GM23338 (cell line): ENCODE results near the gene NPSR1. TPM values are rescaled to one million over a fixed set of nuclear protein-coding genes. Genes with fewer than 3 reads are reported as not detected.

Source experiments
- ATAC-seq: fragments of 200-7000 bp; cut with Tn5 transposase; 3 replicates; pipeline ENCODE4 v1.9.1; 2020
- DNase-seq: peaks from one replicate; pipeline ENCODE4 v3.0.0-alpha.2; 2015; ENCODE audit warnings: low spot score
- H2AFZ ChIP-seq: fragments of 200-600 bp; sonication (generic); 2 replicates; pipeline ENCODE4 v1.8.0; 2016; ENCODE audit warnings: antibody characterized with exemption, mild to moderate bottlenecking, moderate library complexity
- H3F3A ChIP-seq: fragments of 200-600 bp; sonication (generic); replicated peaks from 2 replicates; pipeline ENCODE4 v1.8.0; 2017; ENCODE audit warnings: antibody characterized with exemption, mixed run types, low read depth
- H3K27ac ChIP-seq: fragments of 200-600 bp; sonication (generic); 2 replicates; pipeline ENCODE4 v1.6.1; 2016; ENCODE audit warnings: low read depth
- H3K27me3 ChIP-seq: fragments of 200-600 bp; sonication (generic); 2 replicates; pipeline ENCODE4 v1.8.0; 2016; ENCODE audit warnings: mild to moderate bottlenecking, mixed run types, moderate library complexity; ENCODE audit not compliant: insufficient read depth
- H3K36me3 ChIP-seq: fragments of 200-600 bp; sonication (generic); 2 replicates; pipeline ENCODE4 v1.8.0; 2016; ENCODE audit warnings: mild to moderate bottlenecking; ENCODE audit not compliant: insufficient read depth
- H3K4me1 ChIP-seq: fragments of 200-600 bp; sonication (generic); 2 replicates; pipeline ENCODE4 v1.8.0; 2016; ENCODE audit warnings: mild to moderate bottlenecking, moderate library complexity; ENCODE audit not compliant: insufficient read depth
- H3K4me2 ChIP-seq: fragments of 200-600 bp; sonication (generic); 2 replicates; pipeline ENCODE4 v1.7.1; 2017; ENCODE audit warnings: mixed run types
- H3K4me3 ChIP-seq: fragments of 200-600 bp; sonication (generic); 2 replicates; pipeline ENCODE4 v1.6.1; 2016; ENCODE audit warnings: mixed run types
- H3K79me2 ChIP-seq: fragments of 200-600 bp; sonication (generic); replicated peaks from 2 replicates; pipeline ENCODE4 v1.8.0; 2017; ENCODE audit warnings: mild to moderate bottlenecking; ENCODE audit not compliant: insufficient read depth
- H3K9me2 ChIP-seq: fragments of 200-600 bp; sonication (generic); 2 replicates; pipeline ENCODE4 v1.8.0; 2017; ENCODE audit not compliant: insufficient read depth
- H4K20me1 ChIP-seq: fragments of 200-600 bp; sonication (generic); replicated peaks from 2 replicates; pipeline ENCODE4 v1.8.0; 2017; ENCODE audit warnings: mild to moderate bottlenecking; ENCODE audit not compliant: insufficient read depth
- H3K27ac Mint-ChIP-seq: 2 replicates; pipeline ENCODE4 v1.8.0; 2020; ENCODE audit warnings: inconsistent platforms, mild to moderate bottlenecking, moderate library complexity, mixed read lengths
- H3K27me3 Mint-ChIP-seq: 3 replicates; pipeline ENCODE4 v1.8.0; 2022; ENCODE audit warnings: low read depth, mild to moderate bottlenecking, moderate library complexity, mixed read lengths, inconsistent platforms; ENCODE audit not compliant: insufficient read depth, poor library complexity
- H3K36me3 Mint-ChIP-seq: 3 replicates; pipeline ENCODE4 v1.8.0; 2021; ENCODE audit warnings: low read depth, mild to moderate bottlenecking, inconsistent platforms, moderate library complexity, mixed read lengths
- H3K4me1 Mint-ChIP-seq: 3 replicates; pipeline ENCODE4 v1.8.0; 2020; ENCODE audit warnings: mild to moderate bottlenecking, inconsistent platforms, mixed read lengths
- H3K4me3 Mint-ChIP-seq: 3 replicates; pipeline ENCODE4 v1.8.0; 2021; ENCODE audit warnings: moderate library complexity, mild to moderate bottlenecking, inconsistent platforms, mixed read lengths
- H3K9me3 Mint-ChIP-seq: 3 replicates; pipeline ENCODE4 v1.8.0; 2020; ENCODE audit warnings: moderate library complexity, mild to moderate bottlenecking, inconsistent platforms, mixed read lengths
- CREB1 ChIP-seq: fragments of 250-450 bp; sonication (Bioruptor Pico); IDR thresholded peaks from 2 replicates; pipeline ENCODE4 v1.5.0; 2020; ENCODE audit warnings: low read depth, mild to moderate bottlenecking, moderate library complexity
- EZH2 ChIP-seq: fragments of 200-600 bp; sonication (generic); IDR thresholded peaks from one replicate; pipeline ENCODE4 v1.8.0; 2017; ENCODE audit warnings: antibody characterized with exemption, mild to moderate bottlenecking, low read depth; ENCODE audit not compliant: unreplicated experiment
- EZH2phosphoT487 ChIP-seq: fragments of 200-600 bp; sonication (generic); IDR thresholded peaks from one replicate; pipeline ENCODE4 v1.8.1; 2018; ENCODE audit warnings: antibody characterized with exemption; ENCODE audit not compliant: unreplicated experiment
- JUNB ChIP-seq: IDR thresholded peaks from one replicate; pipeline ENCODE4 v1.6.1; 2016; ENCODE audit warnings: antibody characterized with exemption; ENCODE audit not compliant: unreplicated experiment
- NANOG ChIP-seq: IDR thresholded peaks from 2 replicates; pipeline ENCODE4 v1.6.1; 2016; ENCODE audit warnings: antibody characterized with exemption, borderline replicate concordance
- POLR2AphosphoS5 ChIP-seq: IDR thresholded peaks from 2 replicates; pipeline ENCODE4 v1.6.1; 2016; ENCODE audit warnings: antibody characterized with exemption, low read depth
- STAT1 ChIP-seq: IDR thresholded peaks from one replicate; pipeline ENCODE4 v1.6.1; 2016; ENCODE audit warnings: antibody characterized with exemption; ENCODE audit not compliant: unreplicated experiment
- ZNF114 ChIP-seq: fragments of 250-450 bp; sonication (Bioruptor Pico); IDR thresholded peaks from 2 replicates; pipeline ENCODE4 v1.5.0; 2020; ENCODE audit warnings: mild to moderate bottlenecking, moderate library complexity
- ZNF331 ChIP-seq: fragments of 250-450 bp; sonication (Bioruptor Pico); IDR thresholded peaks from 2 replicates; pipeline ENCODE4 v1.5.0; 2020; ENCODE audit warnings: low read depth, mild to moderate bottlenecking, moderate library complexity
- polyA plus RNA-seq: library from polyadenylated mRNA; unstranded; fragments of >200 nt; fragmentation: Nextera tagmentation; extraction: Ambion mirVana; gene quantifications from 2 replicates; pipeline ENCODE4 v1.2.1, GENCODE V29; 2016
- total RNA-seq: library from RNA; depleted of rRNA; stranded (reverse); fragments of >200 nt; shearing (Covaris generic); gene quantifications from 2 replicates; pipeline ENCODE4 v1.2.3, GENCODE V29; 2014
- TF ChIP-seq, protein P1 (sequence below): fragments of 250-450 bp; sonication (Bioruptor Pico); IDR thresholded peaks from 2 replicates; pipeline ENCODE4 v1.5.0; 2020; ENCODE audit warnings: mild to moderate bottlenecking, moderate library complexity
- TF ChIP-seq, protein P2 (sequence below): IDR thresholded peaks from one replicate; pipeline ENCODE4 v1.6.1; 2018; ENCODE audit warnings: antibody characterized with exemption; ENCODE audit not compliant: unreplicated experiment
- TF ChIP-seq, protein P3 (sequence below): IDR thresholded peaks from 2 replicates; pipeline ENCODE4 v1.6.1; 2016; ENCODE audit warnings: antibody characterized with exemption
- TF ChIP-seq, protein P4 (sequence below), 2 experiments: fragments of 200-600 bp in 1 of 2; sonication (generic) in 1 of 2; conservative IDR thresholded peaks; 2 replicates each; pipeline versions ENCODE4 v1.5.1 to v1.6.1; 2016 to 2017; ENCODE audit warnings: antibody characterized with exemption in 2 of 2, low read depth in 2 of 2, mild to moderate bottlenecking in 2 of 2, moderate library complexity in 1 of 2

NPSR1 gene
- total and polyA plus RNA-seq, 2 experiments from 2014 or later = not detected

DNA sequence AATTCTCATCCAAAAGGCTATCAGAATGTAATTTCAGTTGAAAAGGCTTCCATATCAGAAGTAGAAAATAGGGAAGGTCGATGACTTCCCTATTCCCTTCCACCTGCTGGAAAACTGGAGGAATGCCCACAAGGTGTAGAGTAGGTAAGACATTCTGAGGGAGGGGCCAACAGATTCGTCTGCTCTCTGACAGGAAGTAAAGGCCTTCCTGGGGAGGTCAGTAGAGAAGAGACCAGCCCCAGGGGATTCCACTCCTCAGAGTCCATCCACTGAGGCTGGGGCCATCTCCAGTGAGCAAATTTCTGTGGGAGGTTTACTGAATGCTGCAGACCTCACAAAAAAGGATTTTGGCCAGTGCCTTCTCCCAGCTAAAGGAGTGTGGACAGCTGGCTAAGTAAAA, 19.5 kb downstream of the NPSR1 start (continued):
- TF ChIP-seq, protein P1, sequence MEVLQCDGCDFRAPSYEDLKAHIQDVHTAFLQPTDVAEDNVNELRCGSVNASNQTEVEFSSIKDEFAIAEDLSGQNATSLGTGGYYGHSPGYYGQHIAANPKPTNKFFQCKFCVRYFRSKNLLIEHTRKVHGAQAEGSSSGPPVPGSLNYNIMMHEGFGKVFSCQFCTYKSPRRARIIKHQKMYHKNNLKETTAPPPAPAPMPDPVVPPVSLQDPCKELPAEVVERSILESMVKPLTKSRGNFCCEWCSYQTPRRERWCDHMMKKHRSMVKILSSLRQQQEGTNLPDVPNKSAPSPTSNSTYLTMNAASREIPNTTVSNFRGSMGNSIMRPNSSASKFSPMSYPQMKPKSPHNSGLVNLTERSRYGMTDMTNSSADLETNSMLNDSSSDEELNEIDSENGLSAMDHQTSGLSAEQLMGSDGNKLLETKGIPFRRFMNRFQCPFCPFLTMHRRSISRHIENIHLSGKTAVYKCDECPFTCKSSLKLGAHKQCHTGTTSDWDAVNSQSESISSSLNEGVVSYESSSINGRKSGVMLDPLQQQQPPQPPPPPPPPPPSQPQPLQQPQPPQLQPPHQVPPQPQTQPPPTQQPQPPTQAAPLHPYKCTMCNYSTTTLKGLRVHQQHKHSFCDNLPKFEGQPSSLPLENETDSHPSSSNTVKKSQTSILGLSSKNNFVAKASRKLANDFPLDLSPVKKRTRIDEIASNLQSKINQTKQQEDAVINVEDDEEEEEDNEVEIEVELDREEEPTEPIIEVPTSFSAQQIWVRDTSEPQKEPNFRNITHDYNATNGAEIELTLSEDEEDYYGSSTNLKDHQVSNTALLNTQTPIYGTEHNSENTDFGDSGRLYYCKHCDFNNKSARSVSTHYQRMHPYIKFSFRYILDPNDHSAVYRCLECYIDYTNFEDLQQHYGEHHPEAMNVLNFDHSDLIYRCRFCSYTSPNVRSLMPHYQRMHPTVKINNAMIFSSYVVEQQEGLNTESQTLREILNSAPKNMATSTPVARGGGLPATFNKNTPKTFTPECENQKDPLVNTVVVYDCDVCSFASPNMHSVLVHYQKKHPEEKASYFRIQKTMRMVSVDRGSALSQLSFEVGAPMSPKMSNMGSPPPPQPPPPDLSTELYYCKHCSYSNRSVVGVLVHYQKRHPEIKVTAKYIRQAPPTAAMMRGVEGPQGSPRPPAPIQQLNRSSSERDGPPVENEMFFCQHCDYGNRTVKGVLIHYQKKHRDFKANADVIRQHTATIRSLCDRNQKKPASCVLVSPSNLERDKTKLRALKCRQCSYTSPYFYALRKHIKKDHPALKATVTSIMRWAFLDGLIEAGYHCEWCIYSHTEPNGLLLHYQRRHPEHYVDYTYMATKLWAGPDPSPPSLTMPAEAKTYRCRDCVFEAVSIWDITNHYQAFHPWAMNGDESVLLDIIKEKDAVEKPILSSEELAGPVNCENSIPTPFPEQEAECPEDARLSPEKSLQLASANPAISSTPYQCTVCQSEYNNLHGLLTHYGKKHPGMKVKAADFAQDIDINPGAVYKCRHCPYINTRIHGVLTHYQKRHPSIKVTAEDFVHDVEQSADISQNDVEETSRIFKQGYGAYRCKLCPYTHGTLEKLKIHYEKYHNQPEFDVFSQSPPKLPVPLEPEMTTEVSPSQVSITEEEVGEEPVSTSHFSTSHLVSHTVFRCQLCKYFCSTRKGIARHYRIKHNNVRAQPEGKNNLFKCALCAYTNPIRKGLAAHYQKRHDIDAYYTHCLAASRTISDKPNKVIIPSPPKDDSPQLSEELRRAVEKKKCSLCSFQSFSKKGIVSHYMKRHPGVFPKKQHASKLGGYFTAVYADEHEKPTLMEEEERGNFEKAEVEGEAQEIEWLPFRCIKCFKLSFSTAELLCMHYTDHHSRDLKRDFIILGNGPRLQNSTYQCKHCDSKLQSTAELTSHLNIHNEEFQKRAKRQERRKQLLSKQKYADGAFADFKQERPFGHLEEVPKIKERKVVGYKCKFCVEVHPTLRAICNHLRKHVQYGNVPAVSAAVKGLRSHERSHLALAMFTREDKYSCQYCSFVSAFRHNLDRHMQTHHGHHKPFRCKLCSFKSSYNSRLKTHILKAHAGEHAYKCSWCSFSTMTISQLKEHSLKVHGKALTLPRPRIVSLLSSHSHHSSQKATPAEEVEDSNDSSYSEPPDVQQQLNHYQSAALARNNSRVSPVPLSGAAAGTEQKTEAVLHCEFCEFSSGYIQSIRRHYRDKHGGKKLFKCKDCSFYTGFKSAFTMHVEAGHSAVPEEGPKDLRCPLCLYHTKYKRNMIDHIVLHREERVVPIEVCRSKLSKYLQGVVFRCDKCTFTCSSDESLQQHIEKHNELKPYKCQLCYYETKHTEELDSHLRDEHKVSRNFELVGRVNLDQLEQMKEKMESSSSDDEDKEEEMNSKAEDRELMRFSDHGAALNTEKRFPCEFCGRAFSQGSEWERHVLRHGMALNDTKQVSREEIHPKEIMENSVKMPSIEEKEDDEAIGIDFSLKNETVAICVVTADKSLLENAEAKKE (CRISPR knock-in tag) = no peak
- TF ChIP-seq STAT1 (no peak), EZH2 (no peak), POLR2AphosphoS5 (no peak), CREB1 (CRISPR knock-in tag) (no peak)
- TF ChIP-seq, protein P2, sequence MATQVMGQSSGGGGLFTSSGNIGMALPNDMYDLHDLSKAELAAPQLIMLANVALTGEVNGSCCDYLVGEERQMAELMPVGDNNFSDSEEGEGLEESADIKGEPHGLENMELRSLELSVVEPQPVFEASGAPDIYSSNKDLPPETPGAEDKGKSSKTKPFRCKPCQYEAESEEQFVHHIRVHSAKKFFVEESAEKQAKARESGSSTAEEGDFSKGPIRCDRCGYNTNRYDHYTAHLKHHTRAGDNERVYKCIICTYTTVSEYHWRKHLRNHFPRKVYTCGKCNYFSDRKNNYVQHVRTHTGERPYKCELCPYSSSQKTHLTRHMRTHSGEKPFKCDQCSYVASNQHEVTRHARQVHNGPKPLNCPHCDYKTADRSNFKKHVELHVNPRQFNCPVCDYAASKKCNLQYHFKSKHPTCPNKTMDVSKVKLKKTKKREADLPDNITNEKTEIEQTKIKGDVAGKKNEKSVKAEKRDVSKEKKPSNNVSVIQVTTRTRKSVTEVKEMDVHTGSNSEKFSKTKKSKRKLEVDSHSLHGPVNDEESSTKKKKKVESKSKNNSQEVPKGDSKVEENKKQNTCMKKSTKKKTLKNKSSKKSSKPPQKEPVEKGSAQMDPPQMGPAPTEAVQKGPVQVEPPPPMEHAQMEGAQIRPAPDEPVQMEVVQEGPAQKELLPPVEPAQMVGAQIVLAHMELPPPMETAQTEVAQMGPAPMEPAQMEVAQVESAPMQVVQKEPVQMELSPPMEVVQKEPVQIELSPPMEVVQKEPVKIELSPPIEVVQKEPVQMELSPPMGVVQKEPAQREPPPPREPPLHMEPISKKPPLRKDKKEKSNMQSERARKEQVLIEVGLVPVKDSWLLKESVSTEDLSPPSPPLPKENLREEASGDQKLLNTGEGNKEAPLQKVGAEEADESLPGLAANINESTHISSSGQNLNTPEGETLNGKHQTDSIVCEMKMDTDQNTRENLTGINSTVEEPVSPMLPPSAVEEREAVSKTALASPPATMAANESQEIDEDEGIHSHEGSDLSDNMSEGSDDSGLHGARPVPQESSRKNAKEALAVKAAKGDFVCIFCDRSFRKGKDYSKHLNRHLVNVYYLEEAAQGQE = no peak

DNA sequence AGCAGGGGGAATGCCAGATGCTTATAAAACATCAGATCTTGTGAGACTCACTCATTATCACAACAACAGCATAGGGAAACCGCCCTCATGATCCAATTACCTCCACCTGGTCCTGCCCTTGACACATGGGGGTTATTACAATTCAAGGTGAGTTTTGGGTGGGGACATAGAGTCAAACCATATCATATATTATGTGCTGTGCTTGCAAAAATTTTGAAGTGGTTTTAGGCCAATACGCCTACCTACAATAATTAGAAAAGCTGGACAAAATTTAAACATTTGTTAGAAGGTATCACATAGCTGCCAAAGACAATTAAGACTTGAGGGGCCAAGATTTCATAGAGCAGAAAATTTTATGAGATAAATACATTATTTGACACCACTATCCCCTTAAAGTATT, 29.5 kb downstream of the NPSR1 start:
- no peak for DNase-seq
- Mint-ChIP-seq H3K27ac (no peak overlapping the region), H3K27me3 (peaks cover 1% of the 10 kb centered on the region), H3K4me1 (peaks cover 4% of the 10 kb centered on the region; the same call in 2 of the 3 replicates), H3K36me3 (no peaks in the 10 kb centered on the region; the same call in 2 of the 3 replicates), H3K4me3 (no peak overlapping the region), H3K9me3 (peaks cover 8% of the 10 kb centered on the region)
- no peaks in the 10 kb centered on the region for H3F3A ChIP-seq
- no peaks in the 10 kb centered on the region for H3K36me3 ChIP-seq
- H2AFZ ChIP-seq = no peak overlapping the region
- H3K27me3 ChIP-seq = no peaks in the 10 kb centered on the region
- peaks cover 6% of the 10 kb centered on the region; the same call in 1 of the 2 replicates for H3K4me1 ChIP-seq
- no peaks in the 10 kb centered on the region for H3K79me2 ChIP-seq
- H3K4me2 ChIP-seq = no peak overlapping the region
- H3K9me2 ChIP-seq = peaks cover 9% of the 10 kb centered on the region
- H3K4me3 ChIP-seq = no peak overlapping the region
- H4K20me1 ChIP-seq = no peaks in the 10 kb centered on the region
- no peak for ATAC-seq
- no peak overlapping the region for H3K27ac ChIP-seq
- TF ChIP-seq JUNB (no peak), POLR2AphosphoS5 (no peak), ZNF331 (CRISPR knock-in tag) (no peak), EZH2phosphoT487 (no peak), NANOG (no peak), EZH2 (no peak), ZNF114 (CRISPR knock-in tag) (no peak)
- TF ChIP-seq, protein P3, sequence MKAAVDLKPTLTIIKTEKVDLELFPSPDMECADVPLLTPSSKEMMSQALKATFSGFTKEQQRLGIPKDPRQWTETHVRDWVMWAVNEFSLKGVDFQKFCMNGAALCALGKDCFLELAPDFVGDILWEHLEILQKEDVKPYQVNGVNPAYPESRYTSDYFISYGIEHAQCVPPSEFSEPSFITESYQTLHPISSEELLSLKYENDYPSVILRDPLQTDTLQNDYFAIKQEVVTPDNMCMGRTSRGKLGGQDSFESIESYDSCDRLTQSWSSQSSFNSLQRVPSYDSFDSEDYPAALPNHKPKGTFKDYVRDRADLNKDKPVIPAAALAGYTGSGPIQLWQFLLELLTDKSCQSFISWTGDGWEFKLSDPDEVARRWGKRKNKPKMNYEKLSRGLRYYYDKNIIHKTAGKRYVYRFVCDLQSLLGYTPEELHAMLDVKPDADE = no peak
- TF ChIP-seq, protein P4, sequence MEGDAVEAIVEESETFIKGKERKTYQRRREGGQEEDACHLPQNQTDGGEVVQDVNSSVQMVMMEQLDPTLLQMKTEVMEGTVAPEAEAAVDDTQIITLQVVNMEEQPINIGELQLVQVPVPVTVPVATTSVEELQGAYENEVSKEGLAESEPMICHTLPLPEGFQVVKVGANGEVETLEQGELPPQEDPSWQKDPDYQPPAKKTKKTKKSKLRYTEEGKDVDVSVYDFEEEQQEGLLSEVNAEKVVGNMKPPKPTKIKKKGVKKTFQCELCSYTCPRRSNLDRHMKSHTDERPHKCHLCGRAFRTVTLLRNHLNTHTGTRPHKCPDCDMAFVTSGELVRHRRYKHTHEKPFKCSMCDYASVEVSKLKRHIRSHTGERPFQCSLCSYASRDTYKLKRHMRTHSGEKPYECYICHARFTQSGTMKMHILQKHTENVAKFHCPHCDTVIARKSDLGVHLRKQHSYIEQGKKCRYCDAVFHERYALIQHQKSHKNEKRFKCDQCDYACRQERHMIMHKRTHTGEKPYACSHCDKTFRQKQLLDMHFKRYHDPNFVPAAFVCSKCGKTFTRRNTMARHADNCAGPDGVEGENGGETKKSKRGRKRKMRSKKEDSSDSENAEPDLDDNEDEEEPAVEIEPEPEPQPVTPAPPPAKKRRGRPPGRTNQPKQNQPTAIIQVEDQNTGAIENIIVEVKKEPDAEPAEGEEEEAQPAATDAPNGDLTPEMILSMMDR (conservative IDR thresholded peaks at IDR 0.05; ENCODE audit: low read depth in 2 of 2) = no peak
